Naive B cell (primary cell): ENCODE measurements around the gene SCRN1. TPM values are rescaled to one million over a fixed set of nuclear protein-coding genes. Genes with fewer than 3 reads are reported as not detected.
A peak's percentile ranks its signal among the peaks of the same experiment; 100 is the strongest.

Source experiments
- ATAC-seq, 2 donors: fragments of 150-1000 bp; cut with Tn5 transposase; 2 replicates each; pipeline ENCODE4 v1.10.0; 2021; ENCODE audit warnings: low read depth in 2 of 2, mild to moderate bottlenecking in 2 of 2, moderate library complexity in 2 of 2
- DNase-seq: peaks from one replicate; pipeline ENCODE4 v3.0.0; 2022
- H3K27ac Mint-ChIP-seq, 6 donors: one replicate each; pipeline ENCODE4 v1.8.0; 2020 to 2022; ENCODE audit warnings: mild to moderate bottlenecking in 6 of 6, mixed read lengths in 6 of 6, moderate library complexity in 5 of 6, inconsistent platforms in 2 of 6
- H3K27me3 Mint-ChIP-seq, 3 donors: one replicate each; pipeline ENCODE4 v1.8.0; 2021 to 2022; ENCODE audit warnings: mixed read lengths in 3 of 3, mild to moderate bottlenecking in 1 of 3
- H3K36me3 Mint-ChIP-seq, 2 donors: one replicate each; pipeline ENCODE4 v1.8.0; 2020 to 2022; ENCODE audit warnings: mixed read lengths in 2 of 2, inconsistent platforms in 1 of 2, mild to moderate bottlenecking in 1 of 2
- H3K4me1 Mint-ChIP-seq, 3 donors: one replicate each; pipeline ENCODE4 v1.8.0; 2020 to 2022; ENCODE audit warnings: mixed read lengths in 3 of 3, inconsistent platforms in 1 of 3, mild to moderate bottlenecking in 1 of 3, moderate library complexity in 1 of 3
- H3K4me3 Mint-ChIP-seq, 8 donors: one replicate each; pipeline ENCODE4 v1.8.0; 2020 to 2022; ENCODE audit warnings: mild to moderate bottlenecking in 8 of 8, mixed read lengths in 8 of 8, moderate library complexity in 8 of 8, inconsistent platforms in 2 of 8
- H3K9me3 Mint-ChIP-seq, 7 donors: one replicate each; pipeline ENCODE4 v1.8.0; 2020 to 2022; ENCODE audit warnings: mixed read lengths in 7 of 7, mild to moderate bottlenecking in 5 of 7, inconsistent platforms in 2 of 7, moderate library complexity in 1 of 7
- polyA plus RNA-seq, 6 donors: library from polyadenylated mRNA; unstranded; fragments of 300-500 nt; fragmentation: Illumina TruSeq; gene quantifications; one replicate each; pipeline ENCODE4 v1.2.3, GENCODE V29; 2021; ENCODE audit warnings: low read depth in 6 of 6

SCRN1 gene
- 10 to 100 TPM in 4 of 6 donors, 1 to 10 TPM in 2; 4.0 to 18.8 (median 14.4) TPM for polyA plus RNA-seq

- Mint-ChIP-seq H3K27me3 (peaks cover 8 to 34% (median 17%) of the 10 kb centered on the region in 3 donors), H3K4me1 (peaks cover 21 to 33% (median 33%) of the 10 kb centered on the region in 3 donors), H3K27ac (peak within 1 kb of the TSS; percentile 43 to 96 (median 86)), H3K36me3 (no peaks in the 10 kb centered on the region), H3K9me3 (peaks cover 0 to 15% (median 10%) of the 10 kb centered on the region in 7 donors), H3K4me3 (peak within 1 kb of the TSS; percentile 81 to 95 (median 90))
- ATAC-seq (peak; percentile 51 to 55), DNase-seq (peak; percentile 57)
These were observed at the start of gene SCRN1 for GRCh38 chr7:29989257-29989995. Gene SCRN1 (minus strand): TSS chr7:29989801. CDS start chr7:29969067, 20,734 bp downstream.

DNA sequence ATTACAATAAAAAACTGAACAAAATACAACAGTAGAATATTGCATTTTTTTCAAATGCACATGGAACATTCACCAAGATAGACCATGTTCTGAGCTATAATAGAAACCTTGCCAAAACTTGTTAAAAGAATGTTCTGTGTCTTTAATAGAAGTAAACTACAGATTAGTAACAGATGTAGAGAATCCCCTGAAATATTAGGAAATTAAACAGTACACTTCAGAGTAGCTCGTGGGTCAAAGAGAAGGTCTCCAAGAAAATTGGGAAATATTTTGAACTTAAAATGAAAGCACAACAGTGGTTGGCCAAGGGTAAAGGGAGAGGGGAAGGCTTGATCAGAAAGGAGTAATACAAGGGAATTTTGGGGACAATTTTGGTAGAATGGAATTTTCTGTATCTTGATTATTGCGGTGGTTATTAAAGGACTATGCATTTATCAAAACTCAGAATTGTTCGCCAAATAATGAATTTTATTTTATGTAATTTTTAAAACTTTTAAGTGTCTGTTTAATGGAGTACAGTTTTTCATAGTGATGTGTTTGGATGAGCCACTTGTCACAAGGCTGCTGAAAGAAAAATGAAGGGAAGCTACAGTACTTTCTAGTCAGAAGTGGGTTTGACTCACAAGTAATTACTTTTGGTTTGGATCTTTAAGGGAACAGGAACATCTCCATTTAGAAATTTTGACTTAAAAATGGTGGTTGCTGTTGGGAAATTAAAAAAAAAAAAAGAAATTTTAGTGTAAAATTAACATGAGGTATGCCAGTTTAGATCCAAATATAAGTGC is 48.8 kb upstream of the SCRN1 start:
- DNase-seq (no peak), ATAC-seq (no peak)
- Mint-ChIP-seq H3K27me3 (no peaks in the 10 kb centered on the region), H3K9me3 (peaks cover 0 to 7% (median 0%) of the 10 kb centered on the region in 7 donors), H3K27ac (peak overlapping the region in 1 of 6 donors; percentile 7), H3K4me1 (peaks cover 0 to 4% (median 0%) of the 10 kb centered on the region in 3 donors), H3K36me3 (no peaks in the 10 kb centered on the region), H3K4me3 (no peak overlapping the region)

DNA sequence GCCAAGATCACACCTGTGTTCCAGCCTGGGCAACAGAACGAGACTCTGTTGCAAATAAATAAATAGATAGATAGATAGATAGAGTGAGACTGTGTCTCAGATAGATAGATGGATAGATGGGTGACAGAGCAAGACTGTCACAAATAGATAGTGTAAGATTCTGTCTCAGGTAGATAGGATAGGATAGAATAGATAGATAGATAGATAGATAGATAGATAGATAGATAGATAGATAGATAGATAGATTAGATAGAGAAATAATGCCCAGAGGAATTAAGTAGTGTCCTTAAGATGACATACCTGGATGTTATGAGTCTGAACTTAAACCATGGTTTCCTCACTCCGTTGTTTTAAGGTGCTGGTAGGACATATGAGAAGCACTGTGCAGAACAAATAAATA is 46.6 kb upstream of the SCRN1 start:
- DNase-seq (no peak), ATAC-seq (no peak)
- Mint-ChIP-seq H3K27ac (peak overlapping the region in 1 of 6 donors; percentile 23), H3K27me3 (no peaks in the 10 kb centered on the region), H3K4me1 (peaks cover 0 to 4% (median 0%) of the 10 kb centered on the region in 3 donors), H3K9me3 (no peaks in the 10 kb centered on the region), H3K4me3 (no peak overlapping the region), H3K36me3 (no peaks in the 10 kb centered on the region)

DNA sequence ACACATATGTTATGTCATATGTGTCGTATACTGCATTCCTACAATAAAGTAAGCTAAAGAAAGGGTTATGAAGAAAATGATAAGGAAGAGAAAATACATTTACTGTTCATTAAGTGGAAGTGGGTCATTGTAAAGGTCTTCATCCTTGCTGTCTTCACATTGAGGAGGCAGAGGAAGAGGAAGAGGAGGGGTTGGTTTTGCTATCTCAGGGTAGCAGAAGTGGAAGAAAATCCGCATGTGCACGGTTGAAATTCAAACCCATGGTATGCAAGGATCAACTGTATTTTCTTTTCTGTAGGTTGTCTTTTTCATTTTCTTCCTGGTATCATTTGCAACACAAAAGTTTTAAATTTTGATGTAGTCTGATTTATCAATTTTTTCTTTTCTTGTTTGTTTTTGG is 44.9 kb upstream of the SCRN1 start:
- Mint-ChIP-seq H3K4me1 (peaks cover 0 to 4% (median 0%) of the 10 kb centered on the region in 3 donors), H3K27me3 (no peaks in the 10 kb centered on the region), H3K27ac (no peak overlapping the region), H3K9me3 (no peaks in the 10 kb centered on the region), H3K36me3 (no peaks in the 10 kb centered on the region), H3K4me3 (no peak overlapping the region)
- ATAC-seq (no peak), DNase-seq (no peak)

DNA sequence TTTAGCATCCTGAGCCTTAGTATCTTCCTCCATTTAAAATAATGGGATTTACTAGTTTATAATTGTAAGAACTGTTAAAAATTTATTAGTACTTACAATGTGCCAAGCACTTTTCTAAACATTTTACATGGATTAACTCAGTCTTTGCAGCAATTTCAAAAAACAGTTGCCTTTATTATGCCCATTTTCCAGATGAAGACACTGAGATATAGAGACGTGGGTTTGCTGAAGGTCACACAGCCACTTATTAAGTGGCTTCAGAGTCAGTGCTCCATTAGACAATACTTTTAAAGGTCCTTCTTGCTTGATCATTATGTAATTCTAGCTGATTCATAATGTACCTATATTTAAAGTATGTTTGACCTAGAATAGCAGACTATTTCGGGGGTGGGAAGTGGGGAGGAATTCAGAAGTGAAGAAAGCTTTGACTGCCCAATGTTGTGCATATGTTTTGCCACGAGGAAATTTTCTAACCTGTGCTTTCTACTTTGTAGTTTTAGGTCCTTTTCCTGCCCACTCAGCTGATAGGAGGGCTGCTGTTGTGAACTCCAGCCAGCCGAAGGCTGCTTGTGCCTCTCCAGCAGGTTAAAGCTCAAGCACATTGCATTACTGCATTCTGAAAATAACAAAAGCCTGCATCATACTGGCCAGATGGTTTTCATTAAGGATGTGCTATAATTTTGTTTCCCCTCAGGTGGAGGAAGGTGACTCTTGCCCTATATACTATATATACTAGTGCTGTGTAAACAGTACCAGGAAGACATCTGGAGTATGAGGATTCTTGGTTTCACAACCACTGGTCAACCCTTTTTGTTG is 42.9 kb upstream of the SCRN1 start:
- Mint-ChIP-seq H3K27ac (no peak overlapping the region), H3K4me3 (peak overlapping the region in 1 of 8 donors; percentile 9), H3K36me3 (no peaks in the 10 kb centered on the region)

DNA sequence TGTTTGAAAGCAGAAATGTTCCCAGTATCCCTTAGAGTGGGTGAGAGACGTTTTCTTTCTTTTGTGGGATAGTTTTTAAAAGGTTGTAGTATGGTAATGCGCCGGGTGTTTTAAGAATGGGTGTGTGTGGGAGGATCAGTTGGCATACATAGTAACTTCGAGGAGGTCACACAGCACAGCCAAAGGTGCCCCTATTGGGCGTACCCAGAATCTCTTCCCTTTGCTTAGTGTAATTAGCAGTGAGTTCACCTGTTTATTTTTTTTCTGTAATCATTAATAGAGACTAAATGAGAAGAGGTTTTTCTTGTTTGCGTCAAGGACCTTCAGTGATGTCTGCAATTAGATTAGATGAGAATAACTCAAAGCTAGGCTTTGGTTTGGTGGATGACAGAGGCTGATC is 40.1 kb upstream of the SCRN1 start:
- no peak for ATAC-seq
- DNase-seq = no peak
- Mint-ChIP-seq H3K27ac (no peak overlapping the region), H3K9me3 (no peaks in the 10 kb centered on the region), H3K4me3 (peak overlapping the region in 2 of 8 donors; percentile 93 to 97), H3K36me3 (no peaks in the 10 kb centered on the region), H3K4me1 (peaks cover 20 to 21% (median 20%) of the 10 kb centered on the region in 3 donors), H3K27me3 (no peaks in the 10 kb centered on the region)

More for the DNA sequence above, 42.9 kb upstream of the SCRN1 start:
- ATAC-seq (no peak), DNase-seq (no peak)
- Mint-ChIP-seq H3K4me1 (peaks cover 4 to 6% (median 5%) of the 10 kb centered on the region in 3 donors), H3K9me3 (no peaks in the 10 kb centered on the region), H3K27me3 (no peaks in the 10 kb centered on the region)

DNA sequence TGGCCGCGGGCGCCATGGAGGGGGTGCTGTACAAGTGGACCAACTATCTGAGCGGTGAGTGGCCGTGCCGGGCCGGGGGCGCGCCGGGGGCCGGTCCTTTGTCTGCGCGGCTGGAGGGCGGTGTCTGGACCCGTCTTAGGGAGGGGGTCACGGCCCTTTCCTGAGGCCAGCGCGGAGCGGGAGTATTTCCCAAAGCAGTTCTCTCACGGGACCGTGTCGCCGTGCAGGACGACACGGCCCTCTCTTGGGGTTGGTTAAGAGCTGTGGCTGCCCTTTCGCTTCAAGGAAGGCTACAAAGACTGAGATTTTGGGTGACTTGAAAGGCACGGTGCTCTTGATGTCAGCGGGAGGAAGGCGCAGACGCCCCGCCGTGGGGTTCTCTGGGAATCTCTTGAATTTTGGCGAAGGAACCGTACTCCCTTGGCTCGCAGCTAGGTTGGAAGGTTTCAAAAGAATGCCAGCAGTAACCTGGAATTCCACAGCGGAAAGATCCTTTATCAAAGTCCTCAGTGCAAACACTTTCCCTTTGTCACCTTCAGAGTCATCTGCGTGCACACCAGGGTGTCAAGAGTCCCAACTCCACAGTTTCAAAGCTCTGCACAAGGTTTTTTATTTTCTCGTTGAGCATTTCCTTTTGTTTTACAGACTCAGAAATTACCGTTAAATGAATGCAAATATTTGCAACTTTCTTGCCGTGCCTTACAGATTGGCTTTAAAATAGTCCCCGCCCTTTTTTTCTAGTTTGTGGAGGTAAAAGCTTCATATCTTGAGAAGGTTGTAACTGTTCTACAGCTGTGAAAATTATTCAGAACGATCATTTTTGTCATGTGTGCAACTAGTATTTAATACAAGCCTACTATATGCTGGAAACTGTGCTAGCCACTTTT is 39.4 kb upstream of the SCRN1 start:
- H3K27ac Mint-ChIP-seq = peak overlapping the region in 5 of 6 donors; percentile 12 to 91 (median 71)

GRCh38 chr7:30028216-30028748 is 38.7 kb upstream of the SCRN1 start, which contains the start of gene PLEKHA8:
Gene PLEKHA8 (plus strand): TSS chr7:30028412. CDS start chr7:30028763, 351 bp downstream.
- ATAC-seq = peak; percentile 39 to 51
- Mint-ChIP-seq H3K4me1 (peaks cover 24 to 29% (median 25%) of the 10 kb centered on the region in 3 donors), H3K27me3 (no peaks in the 10 kb centered on the region), H3K36me3 (no peaks in the 10 kb centered on the region), H3K4me3 (peak within 1 kb of the TSS in 3 of 8 donors; percentile 94 to 99 (median 97)), H3K27ac (peak within 1 kb of the TSS; percentile 91 to 97 (median 96)), H3K9me3 (no peaks in the 10 kb centered on the region)
- DNase-seq = peak; percentile 90

More for the DNA sequence above, 39.4 kb upstream of the SCRN1 start:
- Mint-ChIP-seq H3K4me1 (peaks cover 20 to 23% (median 21%) of the 10 kb centered on the region in 3 donors), H3K9me3 (no peaks in the 10 kb centered on the region), H3K27me3 (no peaks in the 10 kb centered on the region), H3K4me3 (peak overlapping the region in 2 of 8 donors; percentile 93 to 97), H3K36me3 (no peaks in the 10 kb centered on the region)
- ATAC-seq (peak; percentile 11 to 13), DNase-seq (peak; percentile 23)

DNA sequence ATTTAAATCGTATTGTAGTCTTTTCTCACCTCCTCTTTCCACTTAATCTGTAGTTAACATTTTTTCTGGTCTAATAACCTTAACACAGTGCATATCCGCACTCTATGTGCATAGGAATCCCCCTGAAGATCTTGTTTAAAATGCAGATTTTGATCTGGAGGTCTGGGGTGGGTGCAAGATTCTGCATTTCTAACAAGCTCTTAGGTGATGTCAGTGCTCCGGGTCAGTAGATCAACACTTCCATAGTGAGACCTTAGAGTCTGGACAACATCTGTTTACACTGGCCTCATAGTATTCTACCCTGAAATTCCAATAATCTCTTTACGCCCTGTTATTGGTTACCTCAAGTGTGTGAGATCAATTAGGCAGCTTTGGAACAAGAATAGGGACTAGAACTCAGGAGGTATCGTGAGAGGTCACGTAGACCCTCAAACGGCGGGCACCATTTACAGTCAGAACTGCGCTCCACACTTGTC is 38.2 kb upstream of the SCRN1 start:
- Mint-ChIP-seq H3K27ac (peak overlapping the region; percentile 91 to 97 (median 96)), H3K27me3 (no peaks in the 10 kb centered on the region), H3K4me3 (peak overlapping the region in 3 of 8 donors; percentile 94 to 99 (median 97)), H3K4me1 (peaks cover 24 to 33% (median 28%) of the 10 kb centered on the region in 3 donors), H3K9me3 (no peaks in the 10 kb centered on the region), H3K36me3 (no peaks in the 10 kb centered on the region)
- peak; percentile 12 to 13 for ATAC-seq
- no peak for DNase-seq

DNA sequence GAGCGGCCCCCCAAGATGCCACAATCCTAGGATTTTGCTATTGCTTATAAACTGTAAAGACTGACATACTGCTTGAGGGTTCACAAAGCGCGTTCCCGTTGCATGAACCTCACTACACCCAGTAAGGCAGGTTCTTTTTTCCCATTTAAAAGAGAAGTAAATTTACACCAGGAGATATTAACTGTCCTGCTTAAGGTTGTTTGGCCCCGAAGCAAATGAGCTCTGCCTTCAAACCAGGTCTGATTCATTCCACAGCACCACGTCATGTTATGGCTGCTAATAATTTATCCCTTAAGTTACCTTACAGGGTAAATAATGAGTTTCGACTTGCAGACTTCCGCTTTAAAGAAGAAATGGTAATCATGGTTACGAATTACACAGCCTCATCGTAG is 37.5 kb upstream of the SCRN1 start:
- DNase-seq (peak; percentile 58), ATAC-seq (peak; percentile 35 to 45)
- Mint-ChIP-seq H3K27ac (peak overlapping the region; percentile 91 to 97 (median 96)), H3K4me1 (peaks cover 24 to 33% (median 28%) of the 10 kb centered on the region in 3 donors), H3K9me3 (no peaks in the 10 kb centered on the region), H3K27me3 (no peaks in the 10 kb centered on the region), H3K4me3 (peak overlapping the region in 3 of 8 donors; percentile 94 to 99 (median 97)), H3K36me3 (no peaks in the 10 kb centered on the region)

- peak; percentile 78 to 81 for ATAC-seq
- peak within 1 kb of the TSS in 4 of 8 donors; percentile 53 to 99 (median 96) for H3K4me3 Mint-ChIP-seq
- H3K36me3 Mint-ChIP-seq = no peaks in the 10 kb centered on the region
- H3K27me3 Mint-ChIP-seq = no peaks in the 10 kb centered on the region
- H3K4me1 Mint-ChIP-seq = peaks cover 24 to 33% (median 28%) of the 10 kb centered on the region in 3 donors
- DNase-seq = peak; percentile 88
- no peaks in the 10 kb centered on the region for H3K9me3 Mint-ChIP-seq
- peak within 1 kb of the TSS; percentile 91 to 97 (median 96) for H3K27ac Mint-ChIP-seq
These were observed 36.8 kb upstream of the SCRN1 start, which contains the start of gene FKBP14 for GRCh38 chr7:30026229-30027064. Gene FKBP14 (minus strand): TSS chr7:30026702. CDS start chr7:30026508, 194 bp downstream.
